ENCODE measurements around the gene HACL1. TPM values are rescaled to one million over a fixed set of nuclear protein-coding genes. Genes with fewer than 3 reads are reported as not detected.

The HACL1 gene
- total RNA-seq, 1 donor from 2014 or later: 17.5 TPM

DNA sequence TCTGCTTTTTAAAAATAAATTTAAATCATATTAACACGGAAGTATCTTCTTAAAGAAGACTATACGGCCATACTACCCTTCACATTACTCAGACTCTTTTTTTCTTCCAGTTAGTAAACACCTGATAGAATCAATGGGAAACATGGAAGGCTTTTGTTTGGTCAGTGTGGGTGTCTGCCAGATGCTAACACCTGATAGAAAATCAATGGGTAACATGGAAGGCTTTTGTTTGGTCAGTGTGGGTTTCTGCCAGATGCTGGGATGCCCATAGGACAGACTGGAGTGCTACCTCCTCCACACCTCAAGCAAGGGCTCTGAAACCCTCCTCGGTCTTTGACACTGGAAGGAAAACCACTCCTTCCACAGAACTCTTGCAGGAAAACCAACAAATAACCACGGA, 29.2 kb downstream of the HACL1 start:
- no peak for TF ChIP-seq CTCF (IDR thresholded peaks at IDR 0.05; ENCODE audit: unreplicated experiment)
- Mint-ChIP-seq H3K9me3 (ENCODE audit: unreplicated experiment) (no peaks in the 10 kb centered on the region), H3K27ac (ENCODE audit: unreplicated experiment) (no peak overlapping the region), H3K36me3 (ENCODE audit: low read depth, unreplicated experiment) (peaks cover 11% of the 10 kb centered on the region), H3K4me3 (ENCODE audit: unreplicated experiment) (no peak overlapping the region), H3K27me3 (ENCODE audit: unreplicated experiment) (no peaks in the 10 kb centered on the region), H3K4me1 (ENCODE audit: unreplicated experiment) (no peaks in the 10 kb centered on the region)
- no peak for DNase-seq (ENCODE audit: low spot score)

- no peak for DNase-seq (ENCODE audit: low spot score)
- no peak for TF ChIP-seq CTCF (IDR thresholded peaks at IDR 0.05; ENCODE audit: unreplicated experiment)
- H3K36me3 Mint-ChIP-seq (ENCODE audit: low read depth, unreplicated experiment): peaks cover 17% of the 10 kb centered on the region
- H3K4me3 Mint-ChIP-seq (ENCODE audit: unreplicated experiment): peak overlapping the region; percentile 63
- no peaks in the 10 kb centered on the region for H3K9me3 Mint-ChIP-seq (ENCODE audit: unreplicated experiment)
- no peaks in the 10 kb centered on the region for H3K27me3 Mint-ChIP-seq (ENCODE audit: unreplicated experiment)
- H3K4me1 Mint-ChIP-seq (ENCODE audit: unreplicated experiment): no peaks in the 10 kb centered on the region
- no peak overlapping the region for H3K27ac Mint-ChIP-seq (ENCODE audit: unreplicated experiment)
Observed at GRCh38 chr3:15563190-15563589, 38.2 kb downstream of the HACL1 start.

GRCh38 chr3:15562560-15562959, 38.8 kb downstream of the HACL1 start:
- H3K4me3 Mint-ChIP-seq (ENCODE audit: unreplicated experiment): no peak overlapping the region
- H3K27me3 Mint-ChIP-seq (ENCODE audit: unreplicated experiment): no peaks in the 10 kb centered on the region
- no peak overlapping the region for H3K27ac Mint-ChIP-seq (ENCODE audit: unreplicated experiment)
- TF ChIP-seq CTCF (IDR thresholded peaks at IDR 0.05; ENCODE audit: unreplicated experiment): no peak
- peaks cover 2% of the 10 kb centered on the region for H3K4me1 Mint-ChIP-seq (ENCODE audit: unreplicated experiment)
- no peaks in the 10 kb centered on the region for H3K9me3 Mint-ChIP-seq (ENCODE audit: unreplicated experiment)
- no peak for DNase-seq (ENCODE audit: low spot score)
- peaks cover 16% of the 10 kb centered on the region for H3K36me3 Mint-ChIP-seq (ENCODE audit: low read depth, unreplicated experiment)

DNA sequence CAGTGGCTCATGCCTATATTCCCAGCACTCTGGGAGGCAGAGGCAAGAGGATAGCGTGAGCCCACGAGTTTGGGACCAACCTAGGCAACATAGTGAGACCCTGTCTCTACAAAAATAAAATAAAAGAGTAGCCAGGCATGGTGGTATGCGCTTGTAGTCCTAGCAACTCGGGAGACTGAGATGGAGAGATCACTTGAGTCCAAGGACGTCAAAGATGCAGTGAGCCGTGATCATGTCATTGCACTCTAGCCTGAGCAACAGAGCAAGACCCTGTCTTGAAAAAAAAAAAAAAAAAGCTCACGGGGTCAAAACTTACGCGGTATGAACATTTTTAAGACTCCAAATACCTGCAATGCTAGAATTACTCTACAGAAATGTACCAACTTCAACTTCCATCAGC, 42.8 kb downstream of the HACL1 start:
- no peaks in the 10 kb centered on the region for H3K27me3 Mint-ChIP-seq (ENCODE audit: unreplicated experiment)
- peaks cover 2% of the 10 kb centered on the region for H3K4me1 Mint-ChIP-seq (ENCODE audit: unreplicated experiment)
- TF ChIP-seq CTCF (IDR thresholded peaks at IDR 0.05; ENCODE audit: unreplicated experiment): no peak
- no peak overlapping the region for H3K27ac Mint-ChIP-seq (ENCODE audit: unreplicated experiment)
- H3K9me3 Mint-ChIP-seq (ENCODE audit: unreplicated experiment): no peaks in the 10 kb centered on the region
- H3K4me3 Mint-ChIP-seq (ENCODE audit: unreplicated experiment): no peak overlapping the region
- peaks cover 16% of the 10 kb centered on the region for H3K36me3 Mint-ChIP-seq (ENCODE audit: low read depth, unreplicated experiment)
- DNase-seq (ENCODE audit: low spot score): no peak

DNA sequence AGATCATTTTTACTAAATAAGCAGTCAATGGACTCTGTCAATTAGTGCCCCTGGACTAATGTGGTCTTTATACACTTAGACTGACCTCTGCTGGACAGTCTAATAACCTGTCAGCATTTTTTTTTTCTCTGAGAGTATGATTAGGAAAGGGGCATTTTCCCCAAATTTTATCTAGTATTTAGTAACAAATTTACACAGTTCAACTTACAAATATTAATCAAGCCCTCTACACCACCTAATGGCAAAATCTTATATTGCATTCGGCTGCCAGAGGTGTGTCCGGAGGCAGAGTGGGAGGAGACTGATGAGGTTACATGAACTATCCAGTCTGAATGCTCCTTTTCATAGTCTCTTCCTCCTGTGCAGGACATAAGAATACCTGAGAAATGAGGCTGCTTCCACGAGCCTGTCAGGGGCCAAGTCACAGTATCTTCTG, 43.8 kb downstream of the HACL1 start:
- H3K27me3 Mint-ChIP-seq (ENCODE audit: unreplicated experiment): peaks cover 2% of the 10 kb centered on the region
- TF ChIP-seq CTCF (IDR thresholded peaks at IDR 0.05; ENCODE audit: unreplicated experiment): peak; percentile 68
- peaks cover 2% of the 10 kb centered on the region for H3K4me1 Mint-ChIP-seq (ENCODE audit: unreplicated experiment)
- peak; percentile 60 for DNase-seq (ENCODE audit: low spot score)
- H3K9me3 Mint-ChIP-seq (ENCODE audit: unreplicated experiment): no peaks in the 10 kb centered on the region
- H3K4me3 Mint-ChIP-seq (ENCODE audit: unreplicated experiment): no peak overlapping the region
- peaks cover 7% of the 10 kb centered on the region for H3K36me3 Mint-ChIP-seq (ENCODE audit: low read depth, unreplicated experiment)
- H3K27ac Mint-ChIP-seq (ENCODE audit: unreplicated experiment): no peak overlapping the region

All from endothelial cell (in vitro differentiated cells).